OCI-M1 (cell line): Measurements from ENCODE around the gene SMIM38.
A peak's percentile ranks its signal among the peaks of the same experiment; 100 is the strongest.

Experiments used
- DNase-seq: peaks from one replicate; lab custom pipeline; 2025; lab: John Stamatoyannopoulos, UW

The SMIM38 gene

GRCh38 chr11:69186316-69187260 lies 30.9 kb downstream of the SMIM38 start:
- peak; percentile 53 for DNase-seq

- no peak for DNase-seq
Observed at GRCh38 chr11:69187540-69188065, 31.9 kb downstream of the SMIM38 start.

GRCh38 chr11:69189059-69189458 lies 33.3 kb downstream of the SMIM38 start:
- no peak for DNase-seq

GRCh38 chr11:69190796-69191536 lies 35.2 kb downstream of the SMIM38 start:
- no peak for DNase-seq

- no peak for DNase-seq
Observed at GRCh38 chr11:69192301-69192721, 36.6 kb downstream of the SMIM38 start.

GRCh38 chr11:69193151-69193550 lies 37.4 kb downstream of the SMIM38 start:
- DNase-seq: no peak

- DNase-seq: no peak
Observed at GRCh38 chr11:69193629-69194028, 37.9 kb downstream of the SMIM38 start.

- DNase-seq: no peak
Observed at GRCh38 chr11:69194396-69194795, 38.7 kb downstream of the SMIM38 start.

- no peak for DNase-seq
Observed at GRCh38 chr11:69194956-69195355, 39.2 kb downstream of the SMIM38 start.

- DNase-seq: no peak
Observed at GRCh38 chr11:69195824-69196782, 40.4 kb downstream of the SMIM38 start.

GRCh38 chr11:69196783-69197169 lies 41.0 kb downstream of the SMIM38 start:
- no peak for DNase-seq

GRCh38 chr11:69198891-69199582 lies 43.3 kb downstream of the SMIM38 start:
- no peak for DNase-seq

GRCh38 chr11:69199583-69200315 lies 44.0 kb downstream of the SMIM38 start:
- DNase-seq: no peak

- no peak for DNase-seq
Observed at GRCh38 chr11:69200331-69201065, 44.8 kb downstream of the SMIM38 start.

- no peak for DNase-seq
Observed at GRCh38 chr11:69201066-69201365, 45.3 kb downstream of the SMIM38 start.

- no peak for DNase-seq
Observed at GRCh38 chr11:69201764-69202370, 46.1 kb downstream of the SMIM38 start.

GRCh38 chr11:69202511-69203221 lies 46.9 kb downstream of the SMIM38 start:
- DNase-seq: no peak

GRCh38 chr11:69203381-69203780 lies 47.6 kb downstream of the SMIM38 start:
- no peak for DNase-seq

GRCh38 chr11:69203901-69204245 lies 48.1 kb downstream of the SMIM38 start:
- no peak for DNase-seq
